BE2C (cell line): ENCODE measurements around the gene LY6G6D.

ENCODE experiments used
- DNase-seq: peaks from one replicate; pipeline ENCODE4 v3.0.0-alpha.2; 2020
- H3K27me3 ChIP-seq: fragments of 250-450 bp; sonication (Bioruptor Pico); 2 replicates; pipeline ENCODE4 v1.5.1; 2020; ENCODE audit warnings: mild to moderate bottlenecking
- H3K36me3 ChIP-seq: fragments of 250-450 bp; sonication (Bioruptor Pico); 2 replicates; pipeline ENCODE4 v1.5.1; 2020; ENCODE audit warnings: mild to moderate bottlenecking
- H3K4me1 ChIP-seq: fragments of 250-450 bp; sonication (Bioruptor Pico); 2 replicates; pipeline ENCODE4 v1.5.1; 2020
- H3K4me3 ChIP-seq: 2 replicates; pipeline ENCODE4 v1.5.1; 2011; ENCODE audit warnings: low read depth, low read length
- H3K9me3 ChIP-seq: fragments of 250-450 bp; sonication (Bioruptor Pico); 2 replicates; pipeline ENCODE4 v1.5.1; 2020
- TF ChIP-seq, protein P1 (sequence below): IDR thresholded peaks from 2 replicates; pipeline ENCODE4 v1.5.1; 2012; ENCODE audit warnings: mild to moderate bottlenecking, low read depth, low read length

Gene LY6G6D

GRCh38 chr6:31730631-31731086, 15.5 kb downstream of the LY6G6D start:
- Histone ChIP-seq H3K4me3 (no peak overlapping the region), H3K4me1 (no peaks in the 10 kb centered on the region; the same call in 1 of the 2 replicates), H3K9me3 (no peaks in the 10 kb centered on the region), H3K36me3 (peaks cover 26% of the 10 kb centered on the region), H3K27me3 (no peaks in the 10 kb centered on the region)
- no peak for DNase-seq
- TF ChIP-seq, protein P1, sequence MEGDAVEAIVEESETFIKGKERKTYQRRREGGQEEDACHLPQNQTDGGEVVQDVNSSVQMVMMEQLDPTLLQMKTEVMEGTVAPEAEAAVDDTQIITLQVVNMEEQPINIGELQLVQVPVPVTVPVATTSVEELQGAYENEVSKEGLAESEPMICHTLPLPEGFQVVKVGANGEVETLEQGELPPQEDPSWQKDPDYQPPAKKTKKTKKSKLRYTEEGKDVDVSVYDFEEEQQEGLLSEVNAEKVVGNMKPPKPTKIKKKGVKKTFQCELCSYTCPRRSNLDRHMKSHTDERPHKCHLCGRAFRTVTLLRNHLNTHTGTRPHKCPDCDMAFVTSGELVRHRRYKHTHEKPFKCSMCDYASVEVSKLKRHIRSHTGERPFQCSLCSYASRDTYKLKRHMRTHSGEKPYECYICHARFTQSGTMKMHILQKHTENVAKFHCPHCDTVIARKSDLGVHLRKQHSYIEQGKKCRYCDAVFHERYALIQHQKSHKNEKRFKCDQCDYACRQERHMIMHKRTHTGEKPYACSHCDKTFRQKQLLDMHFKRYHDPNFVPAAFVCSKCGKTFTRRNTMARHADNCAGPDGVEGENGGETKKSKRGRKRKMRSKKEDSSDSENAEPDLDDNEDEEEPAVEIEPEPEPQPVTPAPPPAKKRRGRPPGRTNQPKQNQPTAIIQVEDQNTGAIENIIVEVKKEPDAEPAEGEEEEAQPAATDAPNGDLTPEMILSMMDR = no peak

GRCh38 chr6:31732029-31732428, 16.9 kb downstream of the LY6G6D start:
- peaks cover 26% of the 10 kb centered on the region for H3K36me3 ChIP-seq

DNA sequence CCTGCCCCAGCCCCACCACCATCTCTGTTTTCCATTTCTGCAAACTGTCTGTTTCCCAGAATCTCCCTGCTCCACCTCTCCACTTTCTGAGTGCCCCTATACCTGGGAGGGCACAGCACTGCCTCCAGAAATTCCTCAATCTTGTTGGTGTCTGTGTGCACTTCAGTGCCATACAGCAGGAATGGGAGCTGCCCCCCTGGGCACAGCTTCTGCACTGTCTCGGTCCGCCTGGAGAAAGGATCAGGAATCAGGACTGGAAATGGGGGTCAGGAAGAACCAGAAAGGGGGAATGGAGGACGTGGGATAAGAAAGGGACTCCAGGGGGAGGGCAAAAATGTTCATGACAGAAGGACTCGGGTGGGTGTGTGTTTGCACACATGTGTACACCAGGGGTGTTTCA, 18.6 kb downstream of the LY6G6D start:
- H3K4me3 ChIP-seq = no peak overlapping the region; the same call in 1 of the 2 replicates
- no peaks in the 10 kb centered on the region; the same call in none of the 2 replicates for H3K4me1 ChIP-seq
- H3K36me3 ChIP-seq = peaks cover 26% of the 10 kb centered on the region

More at GRCh38 chr6:31732029-31732428, 16.9 kb downstream of the LY6G6D start:
- Histone ChIP-seq H3K4me1 (no peaks in the 10 kb centered on the region; the same call in none of the 2 replicates), H3K27me3 (no peaks in the 10 kb centered on the region), H3K4me3 (no peak overlapping the region), H3K9me3 (no peaks in the 10 kb centered on the region)
- no peak for DNase-seq
- TF ChIP-seq, protein P1 = no peak

DNA sequence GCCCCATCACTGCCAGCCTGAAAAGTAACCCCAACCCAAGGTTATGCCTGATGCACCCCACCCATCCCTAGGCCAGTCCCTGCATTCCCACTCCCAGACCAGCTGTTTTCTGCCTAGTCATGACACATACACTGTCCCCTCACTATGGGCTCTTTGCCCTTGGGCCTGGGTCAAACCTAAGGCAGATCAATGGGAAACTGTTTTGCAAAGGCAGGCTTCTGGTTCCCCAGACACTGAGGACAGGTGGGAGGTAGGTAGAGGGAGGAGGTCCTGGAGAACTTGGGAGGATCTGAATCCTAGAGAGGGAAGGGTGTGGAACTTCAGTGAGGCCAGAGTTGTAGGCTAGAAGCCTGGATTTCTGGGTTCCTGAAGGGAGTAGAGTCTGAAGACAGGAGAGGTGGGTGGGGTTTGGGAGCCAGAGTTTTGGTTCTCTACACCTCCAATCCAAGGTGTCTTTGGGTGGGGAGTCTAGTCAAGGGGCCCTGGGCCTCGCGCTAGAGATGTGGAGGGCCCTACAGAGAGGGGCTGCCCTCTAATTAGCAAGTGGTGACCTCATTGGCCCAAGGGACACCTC, 19.2 kb downstream of the LY6G6D start:
- Histone ChIP-seq H3K27me3 (no peaks in the 10 kb centered on the region), H3K36me3 (peaks cover 26% of the 10 kb centered on the region), H3K4me3 (peak overlapping the region; percentile 99), H3K4me1 (no peaks in the 10 kb centered on the region; the same call in none of the 2 replicates), H3K9me3 (no peaks in the 10 kb centered on the region)
- no peak for DNase-seq
- TF ChIP-seq, protein P1 = no peak

More for the DNA sequence above, 18.6 kb downstream of the LY6G6D start:
- no peaks in the 10 kb centered on the region for H3K9me3 ChIP-seq
- no peak for DNase-seq
- no peaks in the 10 kb centered on the region for H3K27me3 ChIP-seq
- TF ChIP-seq, protein P1 = no peak

DNA sequence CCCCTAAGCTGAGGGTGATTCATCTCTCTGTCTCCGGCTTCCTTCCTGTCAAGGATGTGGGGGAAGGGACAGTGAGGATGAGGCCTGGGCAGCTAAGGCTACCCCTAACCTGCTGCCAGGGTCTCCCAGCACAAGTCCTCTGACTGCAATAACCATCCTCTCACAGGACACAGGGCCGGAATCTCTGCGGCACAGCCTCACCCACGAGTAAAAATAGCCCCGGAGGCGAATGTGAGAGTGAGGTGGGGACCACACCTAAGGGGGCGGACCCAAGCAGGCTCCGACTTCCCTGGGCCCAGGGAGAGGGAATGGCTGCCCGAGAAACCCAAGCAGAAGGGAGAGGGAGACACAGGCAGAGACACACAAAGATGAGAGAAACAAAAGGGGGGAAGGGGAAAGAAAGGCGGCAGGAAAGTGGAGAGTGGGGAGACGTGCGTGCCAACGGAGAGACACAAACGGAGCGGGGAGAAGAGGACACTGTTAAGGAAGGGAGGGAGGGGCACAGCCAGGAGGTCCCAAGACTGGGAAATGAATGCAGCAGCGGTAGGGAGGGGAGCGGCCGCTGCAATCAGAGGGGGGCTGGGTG, 19.8 kb downstream of the LY6G6D start:
- TF ChIP-seq, protein P1 = no peak
- Histone ChIP-seq H3K27me3 (no peaks in the 10 kb centered on the region), H3K9me3 (no peaks in the 10 kb centered on the region), H3K4me3 (peak overlapping the region; percentile 99), H3K4me1 (no peaks in the 10 kb centered on the region; the same call in none of the 2 replicates), H3K36me3 (peaks cover 26% of the 10 kb centered on the region)
- peak; percentile 38 for DNase-seq
